ENCODE measurements around the gene KRTAP10-2. TPM values are rescaled to one million over a fixed set of nuclear protein-coding genes. Genes with fewer than 3 reads are reported as not detected.

KRTAP10-2 gene
- total and polyA plus RNA-seq, 9 of the 15 experiments (the other 6 are each of a cell fraction or from before 2014, with no cell fraction given) = not detected

DNA sequence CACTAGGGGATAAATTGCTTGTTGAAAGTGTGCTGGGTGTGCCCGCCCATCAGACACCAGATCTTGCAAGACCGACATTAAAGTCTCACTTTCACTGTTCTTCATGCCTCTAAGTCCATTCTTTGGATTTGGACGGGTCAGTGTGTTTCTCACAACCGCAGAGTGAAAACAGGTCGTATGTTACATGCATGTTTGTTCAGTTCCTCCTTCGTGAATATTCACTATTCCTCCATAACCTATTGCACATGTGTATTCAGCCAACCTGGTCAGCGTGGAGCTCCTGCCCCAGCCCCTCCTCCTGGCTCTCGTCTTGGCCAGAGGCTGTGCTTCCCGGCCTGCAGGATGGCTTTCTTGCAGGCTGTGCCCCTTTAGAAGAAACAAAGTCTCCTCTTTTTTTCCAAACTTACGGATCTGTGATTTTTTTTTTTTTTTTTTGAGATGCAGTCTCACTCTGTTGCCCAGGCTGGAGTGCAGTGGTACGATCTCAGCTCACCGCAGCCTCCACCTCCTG, 43.2 kb upstream of the KRTAP10-2 start (continued):
- TF ChIP-seq HDAC1 (IDR thresholded peaks at IDR 0.05) (no peak), PTTG1 (tag; IDR thresholded peaks at IDR 0.05; ENCODE audit: low read depth) (0 out of 2 replicates have a peak, but pooled peaks have one; percentile 7), RB1 (IDR thresholded peaks at IDR 0.05; ENCODE audit: low read depth) (0 out of 2 replicates have a peak, but pooled peaks have one; percentile 22), MIER1 (IDR thresholded peaks at IDR 0.05; ENCODE audit: low read depth) (no peak), GTF2A2 (tag; IDR thresholded peaks at IDR 0.05) (peak; percentile 67; the same call in 1 of the 2 replicates), CEBPG (CRISPR knock-in tag; IDR thresholded peaks at IDR 0.05) (no peak), CEBPG (tag; conservative IDR thresholded peaks at IDR 0.05 in 1 of 2, IDR thresholded peaks at IDR 0.05 in 1 of 2) (0 out of 4 replicates have a peak, but pooled peaks of 1 of the 2 experiments have one; percentile 1), ELF1 (tag; IDR thresholded peaks at IDR 0.05) (no peak)
- TF ChIP-seq, protein P1, sequence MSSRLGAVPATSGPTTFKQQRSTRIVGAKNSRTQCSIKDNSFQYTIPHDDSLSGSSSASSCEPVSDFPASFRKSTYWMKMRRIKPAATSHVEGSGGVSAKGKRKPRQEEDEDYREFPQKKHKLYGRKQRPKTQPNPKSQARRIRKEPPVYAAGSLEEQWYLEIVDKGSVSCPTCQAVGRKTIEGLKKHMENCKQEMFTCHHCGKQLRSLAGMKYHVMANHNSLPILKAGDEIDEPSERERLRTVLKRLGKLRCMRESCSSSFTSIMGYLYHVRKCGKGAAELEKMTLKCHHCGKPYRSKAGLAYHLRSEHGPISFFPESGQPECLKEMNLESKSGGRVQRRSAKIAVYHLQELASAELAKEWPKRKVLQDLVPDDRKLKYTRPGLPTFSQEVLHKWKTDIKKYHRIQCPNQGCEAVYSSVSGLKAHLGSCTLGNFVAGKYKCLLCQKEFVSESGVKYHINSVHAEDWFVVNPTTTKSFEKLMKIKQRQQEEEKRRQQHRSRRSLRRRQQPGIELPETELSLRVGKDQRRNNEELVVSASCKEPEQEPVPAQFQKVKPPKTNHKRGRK (tag; IDR thresholded peaks at IDR 0.05) = 0 out of 2 replicates have a peak, but pooled peaks have one; percentile 22
- TF ChIP-seq, protein P2, sequence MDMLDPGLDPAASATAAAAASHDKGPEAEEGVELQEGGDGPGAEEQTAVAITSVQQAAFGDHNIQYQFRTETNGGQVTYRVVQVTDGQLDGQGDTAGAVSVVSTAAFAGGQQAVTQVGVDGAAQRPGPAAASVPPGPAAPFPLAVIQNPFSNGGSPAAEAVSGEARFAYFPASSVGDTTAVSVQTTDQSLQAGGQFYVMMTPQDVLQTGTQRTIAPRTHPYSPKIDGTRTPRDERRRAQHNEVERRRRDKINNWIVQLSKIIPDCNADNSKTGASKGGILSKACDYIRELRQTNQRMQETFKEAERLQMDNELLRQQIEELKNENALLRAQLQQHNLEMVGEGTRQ (CRISPR knock-in tag; IDR thresholded peaks at IDR 0.05) = no peak
- TF ChIP-seq, protein P3, sequence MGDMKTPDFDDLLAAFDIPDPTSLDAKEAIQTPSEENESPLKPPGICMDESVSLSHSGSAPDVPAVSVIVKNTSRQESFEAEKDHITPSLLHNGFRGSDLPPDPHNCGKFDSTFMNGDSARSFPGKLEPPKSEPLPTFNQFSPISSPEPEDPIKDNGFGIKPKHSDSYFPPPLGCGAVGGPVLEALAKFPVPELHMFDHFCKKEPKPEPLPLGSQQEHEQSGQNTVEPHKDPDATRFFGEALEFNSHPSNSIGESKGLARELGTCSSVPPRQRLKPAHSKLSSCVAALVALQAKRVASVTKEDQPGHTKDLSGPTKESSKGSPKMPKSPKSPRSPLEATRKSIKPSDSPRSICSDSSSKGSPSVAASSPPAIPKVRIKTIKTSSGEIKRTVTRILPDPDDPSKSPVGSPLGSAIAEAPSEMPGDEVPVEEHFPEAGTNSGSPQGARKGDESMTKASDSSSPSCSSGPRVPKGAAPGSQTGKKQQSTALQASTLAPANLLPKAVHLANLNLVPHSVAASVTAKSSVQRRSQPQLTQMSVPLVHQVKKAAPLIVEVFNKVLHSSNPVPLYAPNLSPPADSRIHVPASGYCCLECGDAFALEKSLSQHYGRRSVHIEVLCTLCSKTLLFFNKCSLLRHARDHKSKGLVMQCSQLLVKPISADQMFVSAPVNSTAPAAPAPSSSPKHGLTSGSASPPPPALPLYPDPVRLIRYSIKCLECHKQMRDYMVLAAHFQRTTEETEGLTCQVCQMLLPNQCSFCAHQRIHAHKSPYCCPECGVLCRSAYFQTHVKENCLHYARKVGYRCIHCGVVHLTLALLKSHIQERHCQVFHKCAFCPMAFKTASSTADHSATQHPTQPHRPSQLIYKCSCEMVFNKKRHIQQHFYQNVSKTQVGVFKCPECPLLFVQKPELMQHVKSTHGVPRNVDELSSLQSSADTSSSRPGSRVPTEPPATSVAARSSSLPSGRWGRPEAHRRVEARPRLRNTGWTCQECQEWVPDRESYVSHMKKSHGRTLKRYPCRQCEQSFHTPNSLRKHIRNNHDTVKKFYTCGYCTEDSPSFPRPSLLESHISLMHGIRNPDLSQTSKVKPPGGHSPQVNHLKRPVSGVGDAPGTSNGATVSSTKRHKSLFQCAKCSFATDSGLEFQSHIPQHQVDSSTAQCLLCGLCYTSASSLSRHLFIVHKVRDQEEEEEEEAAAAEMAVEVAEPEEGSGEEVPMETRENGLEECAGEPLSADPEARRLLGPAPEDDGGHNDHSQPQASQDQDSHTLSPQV (IDR thresholded peaks at IDR 0.05) = peak; percentile 10; the same call in 1 of the 2 replicates
- TF ChIP-seq, protein P4, sequence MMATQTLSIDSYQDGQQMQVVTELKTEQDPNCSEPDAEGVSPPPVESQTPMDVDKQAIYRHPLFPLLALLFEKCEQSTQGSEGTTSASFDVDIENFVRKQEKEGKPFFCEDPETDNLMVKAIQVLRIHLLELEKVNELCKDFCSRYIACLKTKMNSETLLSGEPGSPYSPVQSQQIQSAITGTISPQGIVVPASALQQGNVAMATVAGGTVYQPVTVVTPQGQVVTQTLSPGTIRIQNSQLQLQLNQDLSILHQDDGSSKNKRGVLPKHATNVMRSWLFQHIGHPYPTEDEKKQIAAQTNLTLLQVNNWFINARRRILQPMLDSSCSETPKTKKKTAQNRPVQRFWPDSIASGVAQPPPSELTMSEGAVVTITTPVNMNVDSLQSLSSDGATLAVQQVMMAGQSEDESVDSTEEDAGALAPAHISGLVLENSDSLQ (IDR thresholded peaks at IDR 0.05) = 0 out of 2 replicates have a peak, but pooled peaks have one; percentile 6
- TF ChIP-seq, protein P5, sequence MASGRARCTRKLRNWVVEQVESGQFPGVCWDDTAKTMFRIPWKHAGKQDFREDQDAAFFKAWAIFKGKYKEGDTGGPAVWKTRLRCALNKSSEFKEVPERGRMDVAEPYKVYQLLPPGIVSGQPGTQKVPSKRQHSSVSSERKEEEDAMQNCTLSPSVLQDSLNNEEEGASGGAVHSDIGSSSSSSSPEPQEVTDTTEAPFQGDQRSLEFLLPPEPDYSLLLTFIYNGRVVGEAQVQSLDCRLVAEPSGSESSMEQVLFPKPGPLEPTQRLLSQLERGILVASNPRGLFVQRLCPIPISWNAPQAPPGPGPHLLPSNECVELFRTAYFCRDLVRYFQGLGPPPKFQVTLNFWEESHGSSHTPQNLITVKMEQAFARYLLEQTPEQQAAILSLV (tag; IDR thresholded peaks at IDR 0.05) = peak; percentile 10; the same call in 1 of the 2 replicates
- TF ChIP-seq, protein P6, sequence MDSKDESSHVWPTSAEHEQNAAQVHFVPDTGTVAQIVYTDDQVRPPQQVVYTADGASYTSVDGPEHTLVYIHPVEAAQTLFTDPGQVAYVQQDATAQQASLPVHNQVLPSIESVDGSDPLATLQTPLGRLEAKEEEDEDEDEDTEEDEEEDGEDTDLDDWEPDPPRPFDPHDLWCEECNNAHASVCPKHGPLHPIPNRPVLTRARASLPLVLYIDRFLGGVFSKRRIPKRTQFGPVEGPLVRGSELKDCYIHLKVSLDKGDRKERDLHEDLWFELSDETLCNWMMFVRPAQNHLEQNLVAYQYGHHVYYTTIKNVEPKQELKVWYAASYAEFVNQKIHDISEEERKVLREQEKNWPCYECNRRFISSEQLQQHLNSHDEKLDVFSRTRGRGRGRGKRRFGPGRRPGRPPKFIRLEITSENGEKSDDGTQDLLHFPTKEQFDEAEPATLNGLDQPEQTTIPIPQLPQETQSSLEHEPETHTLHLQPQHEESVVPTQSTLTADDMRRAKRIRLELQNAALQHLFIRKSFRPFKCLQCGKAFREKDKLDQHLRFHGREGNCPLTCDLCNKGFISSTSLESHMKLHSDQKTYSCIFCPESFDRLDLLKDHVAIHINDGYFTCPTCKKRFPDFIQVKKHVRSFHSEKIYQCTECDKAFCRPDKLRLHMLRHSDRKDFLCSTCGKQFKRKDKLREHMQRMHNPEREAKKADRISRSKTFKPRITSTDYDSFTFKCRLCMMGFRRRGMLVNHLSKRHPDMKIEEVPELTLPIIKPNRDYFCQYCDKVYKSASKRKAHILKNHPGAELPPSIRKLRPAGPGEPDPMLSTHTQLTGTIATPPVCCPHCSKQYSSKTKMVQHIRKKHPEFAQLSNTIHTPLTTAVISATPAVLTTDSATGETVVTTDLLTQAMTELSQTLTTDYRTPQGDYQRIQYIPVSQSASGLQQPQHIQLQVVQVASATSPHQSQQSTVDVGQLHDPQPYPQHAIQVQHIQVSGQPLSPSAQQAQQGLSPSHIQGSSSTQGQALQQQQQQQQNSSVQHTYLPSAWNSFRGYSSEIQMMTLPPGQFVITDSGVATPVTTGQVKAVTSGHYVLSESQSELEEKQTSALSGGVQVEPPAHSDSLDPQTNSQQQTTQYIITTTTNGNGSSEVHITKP (IDR thresholded peaks at IDR 0.05; ENCODE audit: partially characterized antibody) = peak; percentile 24

Measured in K562 (cell line).